SK-N-MC (cell line): ENCODE data around the gene HS1BP3.

Source experiments
- FOXP2 ChIP-seq: optimal IDR thresholded peaks from 2 replicates; pipeline ENCODE3; 2011; ENCODE audit warnings: mild to moderate bottlenecking, moderate library complexity; ENCODE audit not compliant: insufficient read depth; ENCODE audit errors: extremely low read length, control extremely low read depth
- POLR2AphosphoS5 ChIP-seq: IDR thresholded peaks from 2 replicates; pipeline ENCODE4 v1.6.1; 2012; ENCODE audit warnings: mild to moderate bottlenecking, low read depth, low read length, borderline replicate concordance

DNA sequence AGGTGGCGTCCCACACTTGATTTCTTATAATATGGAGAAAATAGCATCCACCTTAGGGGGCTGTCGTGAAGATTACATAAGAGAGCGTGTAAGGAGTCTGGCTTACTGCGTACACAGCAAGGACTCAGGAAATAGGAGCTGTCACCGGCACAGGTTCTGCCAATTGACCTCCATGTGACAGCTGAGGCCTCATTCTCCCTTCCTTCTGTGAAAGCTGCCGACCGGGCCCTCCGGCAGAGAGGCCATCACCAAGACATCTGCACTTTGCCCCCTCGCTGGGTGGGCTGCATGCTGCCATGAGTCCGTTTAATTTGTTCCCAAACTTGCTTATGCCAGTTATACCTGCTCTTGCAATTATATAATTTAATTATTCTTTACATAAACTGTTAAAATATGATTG, 27.7 kb downstream of the HS1BP3 start:
- TF ChIP-seq FOXP2 (no peak), POLR2AphosphoS5 (no peak)
